HG02840 (cell line): ENCODE measurements around the gene PDX1.

Source experiments
- ATAC-seq: cut with Tn5 transposase; IDR thresholded peaks from one replicate; pipeline ENCODE4 v1.9.1; 2021; ENCODE audit warnings: mild to moderate bottlenecking, moderate library complexity, moderate number of reproducible peaks; ENCODE audit not compliant: unreplicated experiment, low FRiP score

PDX1 gene

DNA sequence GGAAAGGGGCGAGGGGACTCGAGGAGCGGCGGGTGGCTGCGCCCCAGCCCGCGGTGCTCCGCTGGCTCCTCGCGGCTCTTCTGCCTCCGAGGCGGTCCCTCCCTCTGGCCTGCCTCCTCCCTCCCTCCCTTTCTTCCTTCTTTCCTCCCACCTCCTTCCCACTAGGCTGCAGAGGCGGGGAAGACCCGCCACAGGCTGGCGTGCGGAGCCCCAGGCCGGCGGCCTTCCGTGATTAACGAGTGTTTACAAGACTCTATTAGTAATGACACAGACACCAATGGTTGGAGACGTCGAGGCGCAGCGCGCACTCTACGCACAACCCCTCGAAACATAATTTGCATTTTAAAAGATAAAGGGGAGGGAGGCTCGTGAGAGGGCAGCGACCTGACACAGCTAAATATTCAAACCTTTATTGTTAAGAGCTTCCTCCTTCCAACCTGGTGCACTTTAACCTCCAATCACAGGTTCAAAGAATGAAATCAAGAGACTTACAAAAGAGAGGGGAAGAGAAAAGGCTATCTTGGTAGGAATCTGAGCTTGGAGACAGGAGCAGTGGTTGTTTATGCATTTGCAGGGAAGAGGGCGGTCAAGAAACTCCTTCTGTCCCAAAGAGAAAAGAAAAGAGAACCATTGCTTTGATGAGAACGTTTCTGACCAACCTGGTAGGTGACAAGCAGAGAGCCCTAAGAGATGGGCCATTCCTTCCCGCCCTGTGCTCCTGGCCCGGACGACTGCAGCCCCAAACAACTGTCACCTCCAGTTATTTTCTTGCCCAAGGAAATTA, 49.5 kb downstream of the PDX1 start, which contains the start of gene CDX2:
Gene CDX2, minus strand, starts transcription at position 234 of the 784 bp plus-strand sequence. CDS start 309 bp downstream, outside the sequence.
- ATAC-seq, result no peak

DNA sequence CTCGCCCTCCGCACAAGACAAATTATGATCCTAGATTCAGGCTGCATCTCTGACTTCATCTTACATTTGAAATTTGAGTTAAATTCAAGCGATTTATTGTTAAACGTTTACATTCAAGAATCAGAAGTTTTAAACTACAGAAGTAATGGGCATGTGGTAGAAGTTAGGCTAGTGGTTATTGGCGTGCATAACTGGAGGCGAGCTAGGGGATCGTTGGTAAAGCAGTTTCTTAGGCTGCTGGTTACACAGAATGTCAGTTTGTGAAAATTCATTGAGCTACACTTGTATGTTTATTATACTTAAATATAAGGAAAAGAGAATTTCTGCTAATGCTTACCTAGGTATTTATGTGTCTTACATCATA, 50.0 kb downstream of the PDX1 start:
- ATAC-seq, result no peak

DNA sequence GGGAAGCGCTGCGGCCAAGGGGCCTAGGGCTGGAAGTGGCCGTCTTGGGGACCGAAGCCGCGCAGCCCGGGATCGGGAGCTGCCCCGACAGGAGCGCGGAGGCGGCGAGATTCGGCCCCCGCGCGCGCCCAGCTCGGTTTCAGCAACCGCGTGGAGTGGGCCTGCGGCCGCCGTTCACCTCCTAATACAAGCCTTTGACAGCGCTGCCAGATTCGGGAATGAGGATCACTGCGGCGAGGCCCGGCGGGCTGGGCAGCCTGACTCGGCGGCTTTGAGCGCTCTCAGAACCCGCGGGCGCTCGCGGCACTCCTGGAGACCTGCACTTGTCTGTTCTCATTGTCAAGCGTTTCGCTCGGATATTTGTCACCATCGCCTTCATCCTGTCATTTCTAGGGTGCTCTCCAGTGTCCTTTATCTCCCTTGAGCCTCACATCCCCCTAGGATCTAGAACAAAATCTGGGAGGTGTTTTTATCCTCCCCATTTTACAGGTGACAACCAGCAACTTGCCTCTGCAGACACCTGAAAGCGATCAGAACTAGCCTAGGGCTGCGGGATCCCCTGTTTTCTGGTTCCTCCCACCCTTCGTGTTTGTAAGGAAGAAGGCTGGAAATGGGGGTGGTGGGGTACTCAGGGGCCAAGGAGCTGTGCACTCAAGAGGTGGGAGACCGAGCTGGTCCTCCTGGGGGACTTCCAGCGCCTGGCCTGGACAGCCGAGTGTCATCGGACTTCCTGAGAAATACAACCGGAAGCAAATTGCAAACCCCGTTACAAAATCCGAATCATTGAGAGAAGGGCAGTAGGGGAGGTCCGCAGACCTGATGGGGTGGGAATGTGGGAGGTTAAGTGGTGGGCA, 50.8 kb downstream of the PDX1 start:
- ATAC-seq, result no peak

DNA sequence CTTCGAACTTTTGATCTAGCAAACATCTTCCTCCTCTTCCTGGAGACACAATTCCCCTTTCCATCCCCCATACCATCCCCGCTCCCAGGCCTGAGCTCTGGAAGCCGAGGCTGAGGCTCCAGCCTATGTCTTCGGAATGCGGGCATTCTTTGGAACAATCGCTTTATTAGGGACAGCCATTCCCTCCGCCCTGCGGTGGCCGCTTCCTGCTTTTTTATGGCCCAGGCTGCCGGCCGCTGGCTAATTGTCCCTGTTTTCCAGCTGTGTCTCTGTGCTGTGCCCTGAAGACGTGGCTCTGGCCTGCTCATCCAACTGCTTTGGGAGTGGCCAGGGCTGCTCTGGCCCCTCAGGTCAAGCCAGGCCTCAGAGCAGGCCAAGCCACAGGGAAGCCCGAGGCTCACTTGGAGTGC, 51.4 kb downstream of the PDX1 start:
- ATAC-seq, result no peak

DNA sequence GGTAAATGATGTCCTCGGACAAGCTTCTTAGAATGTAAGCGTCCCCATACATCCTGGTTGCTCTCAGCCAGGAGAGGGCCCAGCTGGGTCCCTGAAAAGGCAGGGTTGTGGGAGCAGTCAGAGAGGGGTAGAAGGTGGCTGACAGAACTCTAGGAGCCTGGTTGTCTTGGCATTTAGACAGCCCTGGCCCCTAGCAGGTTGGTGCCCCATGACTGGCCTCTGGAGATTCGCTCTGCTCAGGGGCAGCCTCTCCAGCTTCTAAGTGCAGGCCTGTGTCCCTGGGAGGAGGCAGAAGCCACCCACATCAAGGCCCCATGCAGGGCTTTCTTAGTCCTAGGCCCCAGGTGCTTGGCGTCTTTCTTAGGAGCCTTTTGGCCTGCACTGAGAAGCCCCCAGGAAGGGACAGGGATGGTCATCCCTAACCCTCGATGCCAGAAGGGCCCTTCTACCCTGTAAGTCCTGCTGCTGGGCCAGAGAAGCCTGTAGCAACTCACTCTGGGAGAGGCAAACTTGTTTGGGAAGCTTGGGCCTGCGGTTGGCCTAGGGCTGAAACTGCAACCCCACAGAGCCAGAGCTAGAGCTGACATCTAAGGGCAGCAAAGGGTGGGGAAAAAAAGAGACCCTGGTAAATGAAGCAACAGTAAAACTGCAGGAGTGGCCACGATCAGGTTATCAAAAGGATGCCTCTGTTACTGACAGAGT, 52.1 kb downstream of the PDX1 start:
- ATAC-seq, result no peak

DNA sequence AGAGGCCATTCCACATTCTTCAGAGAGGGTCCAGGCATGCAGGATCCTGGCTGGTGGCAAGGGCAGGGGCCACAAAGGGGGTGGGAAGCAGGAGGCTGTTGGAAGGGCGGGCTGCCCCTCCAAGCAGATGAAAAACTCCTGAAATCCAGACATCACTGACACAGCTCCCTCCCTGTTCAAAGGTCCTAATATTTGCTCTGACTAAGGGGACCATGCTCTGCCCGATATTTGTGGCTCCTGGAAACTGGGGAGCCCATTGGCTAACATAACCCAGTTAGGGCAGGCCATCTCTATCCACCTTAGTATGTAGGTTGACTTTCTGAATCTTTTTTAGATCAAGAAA, 52.6 kb downstream of the PDX1 start:
- no peak for ATAC-seq

DNA sequence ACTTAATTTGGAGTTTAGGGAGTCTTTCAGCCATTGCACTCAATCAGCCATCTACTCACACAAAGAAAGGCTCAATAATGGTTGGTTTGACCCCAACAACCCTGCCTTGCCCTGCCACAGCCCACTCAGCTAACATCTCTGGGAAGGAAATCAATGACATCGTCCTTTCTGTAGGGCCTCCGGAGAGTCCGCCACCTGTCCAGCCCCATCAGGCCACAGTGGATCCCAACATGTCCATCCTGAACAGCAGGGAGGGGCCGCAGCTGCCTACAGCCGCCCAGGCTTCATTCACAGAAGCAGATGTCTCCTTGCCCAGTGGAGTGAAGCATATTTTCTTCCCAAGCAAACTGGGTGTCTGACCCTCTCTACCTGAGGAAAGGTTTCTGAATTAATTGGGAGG, 53.5 kb downstream of the PDX1 start:
- no peak for ATAC-seq

DNA sequence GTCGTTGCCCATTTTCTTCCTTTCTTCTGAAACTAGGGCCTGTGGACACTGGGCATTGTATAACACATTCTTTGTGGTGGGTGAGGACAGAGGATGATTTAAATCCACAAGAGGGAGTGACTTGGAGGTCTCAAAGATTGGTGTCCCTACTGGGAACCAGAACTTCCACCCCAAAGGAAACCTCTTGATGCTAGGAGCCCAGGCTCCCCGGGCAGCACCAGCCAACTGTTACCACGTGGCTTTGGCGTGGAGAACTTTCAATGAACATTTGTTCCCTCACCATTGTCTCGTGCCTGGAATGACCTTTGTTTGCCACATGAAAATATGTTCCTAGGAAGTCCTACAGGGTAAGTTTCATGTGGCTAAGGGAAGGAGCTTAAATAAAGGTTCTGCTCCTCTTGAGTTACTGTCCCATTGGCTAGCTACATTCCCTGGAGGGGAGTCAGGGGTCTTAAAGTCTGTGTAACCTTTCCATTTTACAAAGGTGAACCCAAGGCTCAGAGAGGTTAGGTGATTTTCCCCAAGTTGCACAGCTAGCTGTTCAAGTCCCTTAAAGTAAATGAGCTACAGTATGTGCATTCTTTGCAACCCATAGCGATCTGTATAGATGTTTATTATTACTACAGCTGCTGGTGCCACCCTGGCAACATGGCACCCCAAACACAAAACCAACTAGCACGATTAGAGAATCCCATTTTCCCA, 54.3 kb downstream of the PDX1 start:
- no peak for ATAC-seq
